Measurements from ENCODE around the gene WDR18.
"Not testable (repeated sequence)": the region's sequence is repeated elsewhere in the genome, so short reads cannot be mapped to it uniquely, and the experiment has no call there.

The WDR18 gene

DNA sequence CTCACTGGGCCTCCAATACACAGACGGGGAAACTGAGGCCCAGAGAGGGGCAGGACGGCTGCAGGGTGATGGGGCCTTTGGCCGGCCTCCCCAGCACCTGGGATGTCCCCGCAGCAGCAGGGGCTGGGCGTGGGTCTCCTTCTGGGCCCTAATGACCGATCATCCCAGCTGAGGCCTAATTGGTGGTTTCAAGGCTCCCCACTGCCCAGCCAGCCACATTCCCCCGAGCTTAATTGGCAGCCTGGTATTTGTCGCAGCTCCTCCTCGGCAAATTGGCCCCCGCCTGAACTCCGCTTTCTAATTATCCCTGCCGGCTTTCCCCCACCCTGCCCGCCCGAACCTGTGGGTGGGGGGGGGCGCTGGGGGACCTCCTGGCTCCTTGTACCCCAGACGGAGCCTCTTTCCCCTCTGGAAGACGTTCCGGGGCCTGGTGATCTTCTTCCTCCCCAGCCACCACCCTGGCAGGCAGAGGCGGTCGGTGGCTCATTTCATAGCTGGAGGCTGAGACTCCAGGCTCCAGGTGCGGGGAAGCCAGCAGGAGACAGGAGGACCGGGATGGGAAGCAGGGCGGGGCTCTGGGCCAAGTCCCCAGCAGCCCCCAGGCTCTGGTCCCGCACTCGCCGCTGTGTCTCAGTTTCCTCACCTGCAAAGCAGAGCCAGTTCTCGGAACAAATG, 27.2 kb upstream of the WDR18 start:
- TF ChIP-seq, protein P1, sequence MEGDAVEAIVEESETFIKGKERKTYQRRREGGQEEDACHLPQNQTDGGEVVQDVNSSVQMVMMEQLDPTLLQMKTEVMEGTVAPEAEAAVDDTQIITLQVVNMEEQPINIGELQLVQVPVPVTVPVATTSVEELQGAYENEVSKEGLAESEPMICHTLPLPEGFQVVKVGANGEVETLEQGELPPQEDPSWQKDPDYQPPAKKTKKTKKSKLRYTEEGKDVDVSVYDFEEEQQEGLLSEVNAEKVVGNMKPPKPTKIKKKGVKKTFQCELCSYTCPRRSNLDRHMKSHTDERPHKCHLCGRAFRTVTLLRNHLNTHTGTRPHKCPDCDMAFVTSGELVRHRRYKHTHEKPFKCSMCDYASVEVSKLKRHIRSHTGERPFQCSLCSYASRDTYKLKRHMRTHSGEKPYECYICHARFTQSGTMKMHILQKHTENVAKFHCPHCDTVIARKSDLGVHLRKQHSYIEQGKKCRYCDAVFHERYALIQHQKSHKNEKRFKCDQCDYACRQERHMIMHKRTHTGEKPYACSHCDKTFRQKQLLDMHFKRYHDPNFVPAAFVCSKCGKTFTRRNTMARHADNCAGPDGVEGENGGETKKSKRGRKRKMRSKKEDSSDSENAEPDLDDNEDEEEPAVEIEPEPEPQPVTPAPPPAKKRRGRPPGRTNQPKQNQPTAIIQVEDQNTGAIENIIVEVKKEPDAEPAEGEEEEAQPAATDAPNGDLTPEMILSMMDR (IDR thresholded peaks at IDR 0.05; ENCODE audit: low read depth, low read length) = no peak

DNA sequence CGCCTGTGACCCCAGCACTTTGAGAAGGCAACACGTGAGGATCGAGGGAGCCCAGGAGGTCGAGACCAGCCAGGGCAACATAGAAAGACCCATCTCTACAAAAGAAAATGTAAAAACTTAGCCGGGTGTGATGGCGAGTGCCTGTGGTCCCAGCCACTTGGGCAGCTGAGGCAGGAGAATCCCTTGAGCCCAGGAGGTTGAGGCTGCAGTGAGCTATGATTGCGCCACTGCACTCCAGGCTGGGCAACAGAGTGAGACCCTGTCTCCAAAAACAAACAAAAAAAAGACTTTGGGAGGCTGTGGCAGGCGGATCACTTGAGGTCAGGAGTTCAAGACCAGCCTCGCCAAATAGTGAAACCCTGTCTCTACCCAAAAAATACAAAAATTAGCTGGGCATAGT, 26.6 kb upstream of the WDR18 start:
- H3K4me3 ChIP-seq (ENCODE audit: low read depth, low read length) = not testable (repeated sequence)

More for the DNA sequence above, 27.2 kb upstream of the WDR18 start:
- no peak overlapping the region for H3K4me3 ChIP-seq (ENCODE audit: low read depth, low read length)

DNA sequence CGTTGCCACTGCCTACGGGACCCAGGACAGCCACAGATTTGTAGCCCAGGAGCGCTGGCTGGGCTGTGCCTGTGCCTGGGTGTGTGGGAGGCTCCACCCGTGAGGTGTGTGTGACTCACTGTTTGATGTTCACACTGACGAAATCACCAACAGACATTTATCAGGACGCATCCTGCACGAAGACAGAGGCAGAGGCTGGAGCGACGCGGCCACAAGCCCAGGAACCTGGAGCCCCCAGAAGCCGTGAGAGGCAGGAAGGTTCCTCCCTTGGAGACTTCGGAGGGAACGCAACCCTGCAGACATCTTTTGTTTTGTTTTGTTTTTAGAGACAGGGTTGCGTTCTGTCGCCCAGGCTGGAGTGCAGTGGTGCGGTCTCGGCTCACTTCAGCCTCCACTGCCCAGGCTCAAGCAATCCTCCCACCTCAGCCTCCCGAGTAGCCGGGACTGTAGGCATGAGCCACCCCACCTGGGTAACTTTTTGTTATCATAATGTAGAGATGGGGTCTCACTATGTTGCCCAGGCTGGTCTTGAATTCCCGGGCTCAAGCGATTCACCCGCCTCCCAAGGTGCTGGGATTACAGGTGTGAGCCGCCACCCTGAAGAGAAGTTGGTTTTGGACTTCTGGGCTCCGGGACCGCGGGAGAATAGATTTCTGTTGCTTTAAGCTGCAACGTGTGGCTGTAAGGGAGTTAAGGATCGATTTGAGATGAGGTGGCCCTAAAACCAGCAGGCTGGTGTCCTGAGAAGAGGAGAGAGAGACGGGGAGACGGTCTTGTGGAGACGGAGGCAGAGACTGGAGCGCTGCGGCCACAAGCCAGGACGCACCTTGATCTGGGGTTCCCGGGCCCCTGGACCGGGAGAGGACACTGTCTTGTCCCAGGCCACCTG, 24.9 kb upstream of the WDR18 start:
- TF ChIP-seq, protein P1 (IDR thresholded peaks at IDR 0.05; ENCODE audit: low read depth, low read length) = no peak

DNA sequence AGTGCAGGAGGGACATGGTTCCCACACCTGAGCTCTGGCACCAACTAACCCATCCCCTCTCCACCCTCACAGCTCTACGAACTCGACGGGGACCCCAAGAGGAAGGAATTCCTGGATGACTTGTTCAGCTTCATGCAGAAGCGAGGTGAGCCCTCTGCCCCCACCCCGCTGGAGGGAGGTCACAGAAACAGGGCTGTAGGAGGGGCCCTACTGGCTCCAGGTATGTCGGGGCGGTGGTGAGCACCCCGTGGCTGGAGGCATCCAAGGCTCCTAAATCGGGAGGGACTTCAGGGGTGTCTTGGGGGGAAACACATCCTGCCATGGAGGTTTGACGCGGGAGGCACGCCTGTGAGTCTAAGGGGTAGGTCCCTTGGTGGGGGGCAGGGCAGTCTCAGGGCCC, 24.1 kb upstream of the WDR18 start:
- H3K4me3 ChIP-seq (ENCODE audit: low read depth, low read length) = no peak overlapping the region
- TF ChIP-seq, protein P1 (IDR thresholded peaks at IDR 0.05; ENCODE audit: low read depth, low read length) = no peak

More for the DNA sequence above, 24.9 kb upstream of the WDR18 start:
- no peak overlapping the region for H3K4me3 ChIP-seq (ENCODE audit: low read depth, low read length)

DNA sequence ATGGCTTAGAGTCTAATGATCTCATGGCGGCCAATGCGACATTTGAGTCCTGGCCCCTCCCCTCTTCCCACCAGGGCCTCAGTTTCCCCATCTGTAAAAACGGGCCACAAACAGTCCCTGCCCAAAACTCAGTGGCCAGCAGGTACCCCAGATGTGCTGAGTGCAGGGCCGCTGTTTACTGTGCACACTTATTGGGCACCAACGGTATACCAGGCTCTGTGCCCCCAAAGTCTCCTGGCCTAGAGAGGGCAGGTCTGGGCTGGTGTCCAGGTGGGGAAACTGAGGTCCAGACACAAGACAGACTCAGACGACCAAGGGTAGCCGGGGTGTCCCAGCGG, 23.6 kb upstream of the WDR18 start:
- TF ChIP-seq, protein P1 (IDR thresholded peaks at IDR 0.05; ENCODE audit: low read depth, low read length) = no peak

DNA sequence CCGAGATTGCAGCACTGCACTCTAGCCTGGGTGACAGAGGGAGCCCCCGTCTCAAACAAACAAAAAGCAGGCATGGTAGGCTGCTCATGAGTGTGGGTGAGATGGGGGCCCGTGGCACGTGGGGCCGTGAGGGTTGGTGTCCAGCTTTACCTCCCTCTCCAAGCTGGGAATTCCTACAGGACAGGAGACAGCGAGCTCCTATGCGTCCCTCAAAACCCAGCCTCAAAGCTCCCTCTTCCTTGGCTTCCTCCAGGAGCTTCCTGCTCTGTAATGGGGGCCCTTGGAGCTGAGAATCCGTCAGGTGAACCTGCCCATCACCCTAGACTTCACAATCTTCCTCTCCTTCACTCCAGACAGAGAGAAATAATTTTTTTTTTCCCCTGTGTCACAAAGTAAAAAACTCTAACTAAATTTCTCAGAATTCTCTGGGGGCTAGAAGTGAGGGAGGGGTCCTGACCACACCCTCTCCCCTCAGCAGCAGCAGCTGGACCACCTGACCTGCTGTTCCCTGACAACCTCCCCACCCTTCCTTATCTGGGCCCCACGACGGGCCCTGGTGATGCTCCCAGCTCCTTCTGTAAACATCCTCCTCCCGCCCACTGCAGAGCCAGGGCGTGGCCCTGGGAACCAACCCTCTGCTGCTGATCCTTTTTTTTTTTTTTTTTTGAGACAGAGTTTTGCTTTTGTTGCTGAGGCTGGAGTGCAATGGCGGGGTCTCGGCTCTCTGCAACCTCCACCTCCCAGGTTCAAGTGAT, 22.1 kb upstream of the WDR18 start:
- no peak overlapping the region for H3K4me3 ChIP-seq (ENCODE audit: low read depth, low read length)
- TF ChIP-seq, protein P1 (IDR thresholded peaks at IDR 0.05; ENCODE audit: low read depth, low read length) = no peak

More for the DNA sequence above, 23.6 kb upstream of the WDR18 start:
- H3K4me3 ChIP-seq (ENCODE audit: low read depth, low read length) = no peak overlapping the region

DNA sequence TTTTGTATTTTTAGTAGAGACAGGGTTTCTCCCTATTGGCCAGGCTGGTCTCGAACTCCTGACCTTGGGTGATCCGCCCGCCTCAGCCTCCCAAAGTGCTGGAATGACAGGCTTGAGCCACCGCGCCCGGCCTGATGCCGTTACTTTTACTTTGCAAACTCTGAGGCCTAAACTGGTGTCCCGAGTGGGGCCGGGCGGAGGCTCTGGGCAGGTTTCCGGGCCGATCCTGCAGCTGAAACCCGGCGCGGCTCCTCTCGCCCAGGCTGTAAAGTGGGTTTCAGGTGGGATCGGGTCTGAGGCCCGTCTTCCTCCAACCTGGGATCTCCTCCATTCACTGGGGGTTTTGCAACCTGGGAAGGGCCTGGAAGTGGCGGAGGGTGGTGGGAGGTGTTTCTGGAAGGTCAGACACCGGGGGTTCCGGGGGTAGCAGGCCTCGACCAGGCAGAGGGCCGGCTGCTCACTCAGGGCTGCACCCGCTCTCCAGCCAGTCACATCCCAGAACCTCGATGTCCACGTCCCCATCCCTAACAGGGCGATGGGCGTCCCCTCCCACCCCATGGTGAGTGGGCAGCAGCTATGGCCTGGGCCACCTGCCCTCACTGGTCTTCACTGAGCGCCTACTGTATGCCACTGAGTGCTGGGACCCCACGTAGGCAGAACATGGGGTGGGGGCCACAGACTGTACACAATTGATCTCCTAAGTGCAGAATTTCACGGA, 21.3 kb upstream of the WDR18 start:
- TF ChIP-seq, protein P1 (IDR thresholded peaks at IDR 0.05; ENCODE audit: low read depth, low read length) = no peak
- H3K4me3 ChIP-seq (ENCODE audit: low read depth, low read length) = no peak overlapping the region

Measured in WI38 (cell line).